DMS53 treated with DMSO at 0.1 percent for 48 hours (cell line): ENCODE data around the gene SLC6A6.
"Not testable (repeated sequence)": the region's sequence is repeated elsewhere in the genome, so short reads cannot be mapped to it uniquely, and the experiment has no call there.

Experiments used
- DNase-seq: peaks from one replicate; lab custom pipeline; 2025; ENCODE audit not compliant: unreplicated experiment; lab: John Stamatoyannopoulos, UW

SLC6A6 gene

DNA sequence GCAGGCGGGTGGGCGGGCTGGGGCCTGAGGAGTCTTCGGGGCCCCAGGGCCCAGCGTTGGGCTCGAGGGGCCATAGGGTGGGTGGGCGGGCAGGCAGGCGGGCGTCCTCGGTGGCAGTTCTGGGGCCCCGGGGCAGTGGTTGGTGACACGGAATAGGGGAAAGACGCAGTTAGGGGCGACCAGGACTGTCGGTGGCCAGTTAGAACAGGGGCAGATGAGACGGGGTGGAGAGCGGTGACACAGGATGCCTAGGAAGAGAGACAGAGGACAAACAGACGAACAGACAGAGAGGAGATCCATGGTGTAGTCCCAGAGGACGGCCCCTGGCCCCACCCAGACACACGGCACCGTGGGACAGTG is 101.3 kb downstream of the SLC6A6 start:
- DNase-seq = no peak

DNA sequence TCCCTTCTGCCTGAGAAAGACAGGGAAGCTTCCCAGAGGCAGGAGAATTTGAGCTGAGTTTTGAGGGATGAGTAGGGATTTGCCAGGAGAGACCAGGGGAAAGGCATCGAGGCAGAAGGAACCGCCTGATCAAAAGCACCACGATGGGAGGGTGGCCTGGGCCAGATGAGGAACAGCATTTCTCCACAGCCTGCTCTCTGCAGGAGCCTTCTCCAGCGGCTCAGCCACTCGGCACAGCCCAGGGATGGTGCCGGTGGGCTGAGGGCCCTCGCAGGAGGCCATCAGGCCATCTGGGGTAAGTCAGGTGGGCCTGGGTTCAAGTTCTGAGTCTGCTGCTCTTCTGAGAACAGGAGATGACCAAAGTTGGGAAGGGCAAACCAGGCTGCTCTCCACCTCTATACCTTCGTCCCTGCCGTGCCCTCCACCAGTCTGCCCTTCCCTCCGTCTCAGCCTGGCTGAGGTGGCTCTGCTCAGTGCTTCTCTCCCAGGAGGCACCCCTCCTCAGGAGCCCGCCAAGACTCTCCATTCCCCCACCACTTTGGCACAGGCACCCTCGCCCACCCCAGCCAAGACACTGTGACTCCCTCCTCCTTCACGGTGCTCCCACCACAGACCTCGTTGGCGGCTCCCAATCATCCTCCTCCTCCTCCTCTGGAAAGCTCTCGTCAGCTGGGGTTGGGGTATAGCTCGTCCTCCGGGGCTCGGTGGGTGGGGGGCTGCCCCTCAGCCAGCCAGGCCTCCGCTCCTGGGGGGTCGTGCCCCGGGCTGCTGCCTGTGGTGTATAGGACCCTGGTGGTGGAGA is 102.8 kb downstream of the SLC6A6 start:
- DNase-seq = no peak

DNA sequence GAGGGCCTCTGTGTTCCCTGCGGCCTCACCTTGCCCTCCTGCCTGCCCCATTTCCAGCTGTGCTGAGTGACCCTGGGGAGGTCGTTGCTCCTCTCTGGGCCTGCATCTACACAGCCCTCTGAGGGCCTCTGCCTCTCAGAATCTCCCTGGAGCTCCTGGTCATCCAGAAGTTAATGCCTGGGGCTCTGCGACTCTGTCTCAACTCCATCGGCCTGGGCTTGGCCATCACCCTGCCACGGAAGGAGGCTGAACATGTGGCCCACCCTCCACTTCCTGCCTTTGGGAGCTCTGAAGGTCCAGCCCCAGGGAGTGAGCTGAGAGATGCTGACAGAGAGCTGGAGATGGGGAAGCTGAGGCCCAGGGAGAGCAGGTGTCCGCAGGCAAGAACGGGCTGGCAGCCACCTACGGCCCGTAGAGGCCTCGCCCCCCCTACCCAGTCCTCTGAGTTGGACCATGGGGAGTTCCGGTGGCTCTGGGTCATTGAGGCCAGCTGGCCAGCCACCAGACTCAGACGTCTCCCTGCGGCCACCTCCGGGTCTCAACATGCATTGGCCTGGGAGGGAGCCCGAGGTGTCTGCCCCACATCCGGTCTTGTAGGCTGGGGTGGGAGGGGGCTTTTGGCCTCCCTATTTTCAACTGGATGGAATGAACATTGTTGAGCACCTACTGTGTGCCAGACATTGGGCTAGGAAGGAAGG is 103.5 kb downstream of the SLC6A6 start:
- DNase-seq = no peak

DNA sequence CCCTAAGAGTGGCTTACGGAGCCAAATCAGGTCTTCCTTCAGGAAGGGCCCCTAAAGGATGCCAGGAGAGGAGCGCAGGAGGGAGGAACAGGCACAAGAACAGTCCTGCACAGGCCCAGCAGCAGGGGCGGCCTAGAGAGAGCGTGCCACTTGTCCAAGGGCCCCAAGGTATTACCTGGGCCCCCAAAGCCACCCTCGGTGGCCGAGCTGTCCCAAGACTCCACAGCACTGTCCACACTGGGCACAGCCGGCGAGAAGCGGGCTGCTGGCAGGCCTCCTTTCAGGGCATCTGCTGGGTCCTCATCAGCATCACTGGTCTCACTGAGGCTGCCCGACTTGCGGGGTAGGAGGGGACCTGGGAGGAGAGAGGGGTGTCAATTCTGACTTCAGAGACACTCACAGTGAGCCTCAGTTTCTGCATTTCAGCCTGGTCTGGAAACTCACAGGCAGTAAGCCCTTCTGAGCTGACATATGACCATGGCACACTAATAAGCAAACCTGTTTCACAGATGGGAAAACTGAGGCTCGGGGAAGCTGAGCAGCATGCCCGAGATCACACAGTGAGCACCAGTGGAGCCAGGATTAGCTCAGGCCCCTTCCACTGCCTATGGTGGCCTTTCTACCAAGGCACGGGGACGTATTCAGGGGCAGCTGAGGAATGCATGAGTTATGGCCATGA is 104.4 kb downstream of the SLC6A6 start:
- no peak for DNase-seq

DNA sequence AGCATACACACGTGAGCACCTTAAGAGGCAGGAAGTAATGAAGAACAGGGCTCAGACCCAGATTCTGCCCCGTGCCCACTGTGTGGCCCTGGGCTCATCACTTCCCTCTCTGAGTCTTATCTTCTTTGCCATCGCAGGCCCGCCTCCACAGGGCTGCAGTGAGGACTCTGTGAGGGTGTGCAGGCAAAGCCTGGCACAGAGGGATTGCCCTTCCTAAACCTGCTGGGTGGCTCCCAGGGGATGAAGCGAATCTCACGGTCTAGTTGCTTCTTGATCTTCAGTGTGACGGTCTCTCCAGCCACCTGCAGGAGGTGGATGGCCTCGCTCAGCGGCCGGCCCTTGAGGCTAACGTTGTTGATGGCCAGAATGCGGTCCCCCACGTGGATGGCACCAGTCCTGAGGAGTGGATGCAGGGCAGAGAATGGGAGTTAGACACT is 104.9 kb downstream of the SLC6A6 start:
- no peak for DNase-seq

DNA sequence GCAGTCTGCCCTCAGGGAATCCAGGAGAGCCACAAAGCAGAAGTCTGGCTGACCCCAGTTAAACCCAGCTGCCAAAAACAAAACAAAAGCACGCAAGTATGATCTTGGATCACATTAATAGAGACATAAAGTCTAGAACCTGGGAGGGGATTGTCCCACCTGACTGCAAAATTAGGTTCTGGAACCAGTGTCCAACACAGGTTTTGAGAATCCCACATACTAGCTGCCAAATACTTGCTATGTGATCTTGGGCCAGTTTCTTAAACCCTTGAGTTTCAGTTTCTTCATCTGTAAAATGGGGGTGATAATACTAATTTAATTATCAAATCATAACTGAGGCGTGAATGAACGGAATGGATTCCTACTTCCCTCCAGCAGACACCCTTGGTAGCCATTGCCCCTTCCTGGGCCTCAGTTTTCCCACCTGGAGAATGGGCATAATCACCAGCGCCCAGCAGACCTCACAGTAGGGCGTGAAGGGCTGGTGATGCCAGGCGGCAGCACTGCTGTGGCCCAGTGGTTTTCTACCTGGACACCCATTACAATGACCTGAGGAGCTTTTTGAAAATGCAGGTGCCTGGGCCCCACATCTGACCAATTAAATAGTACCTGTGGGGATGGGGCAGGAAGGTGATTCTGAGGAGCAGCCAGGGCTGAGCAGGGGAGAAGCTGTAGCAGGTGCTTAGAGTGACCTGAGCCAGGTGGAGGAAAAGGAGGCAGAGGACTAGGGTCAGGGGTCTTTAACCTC is 105.5 kb downstream of the SLC6A6 start:
- no peak for DNase-seq

DNA sequence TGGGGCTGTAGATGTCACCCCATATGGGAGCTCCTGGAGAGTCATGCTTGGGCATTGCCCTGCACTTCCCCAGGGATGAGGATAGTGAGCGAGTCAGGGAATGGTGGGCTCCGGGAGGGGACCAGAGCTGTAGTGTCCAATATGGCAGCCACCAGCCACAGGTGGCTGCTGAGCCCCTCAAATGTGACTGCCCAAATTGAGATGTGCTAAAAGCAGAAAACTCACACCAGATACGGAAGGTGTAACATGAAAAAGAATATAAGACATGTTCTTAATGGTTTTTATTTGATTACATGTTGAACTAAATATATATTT is 106.1 kb downstream of the SLC6A6 start:
- DNase-seq = no peak

DNA sequence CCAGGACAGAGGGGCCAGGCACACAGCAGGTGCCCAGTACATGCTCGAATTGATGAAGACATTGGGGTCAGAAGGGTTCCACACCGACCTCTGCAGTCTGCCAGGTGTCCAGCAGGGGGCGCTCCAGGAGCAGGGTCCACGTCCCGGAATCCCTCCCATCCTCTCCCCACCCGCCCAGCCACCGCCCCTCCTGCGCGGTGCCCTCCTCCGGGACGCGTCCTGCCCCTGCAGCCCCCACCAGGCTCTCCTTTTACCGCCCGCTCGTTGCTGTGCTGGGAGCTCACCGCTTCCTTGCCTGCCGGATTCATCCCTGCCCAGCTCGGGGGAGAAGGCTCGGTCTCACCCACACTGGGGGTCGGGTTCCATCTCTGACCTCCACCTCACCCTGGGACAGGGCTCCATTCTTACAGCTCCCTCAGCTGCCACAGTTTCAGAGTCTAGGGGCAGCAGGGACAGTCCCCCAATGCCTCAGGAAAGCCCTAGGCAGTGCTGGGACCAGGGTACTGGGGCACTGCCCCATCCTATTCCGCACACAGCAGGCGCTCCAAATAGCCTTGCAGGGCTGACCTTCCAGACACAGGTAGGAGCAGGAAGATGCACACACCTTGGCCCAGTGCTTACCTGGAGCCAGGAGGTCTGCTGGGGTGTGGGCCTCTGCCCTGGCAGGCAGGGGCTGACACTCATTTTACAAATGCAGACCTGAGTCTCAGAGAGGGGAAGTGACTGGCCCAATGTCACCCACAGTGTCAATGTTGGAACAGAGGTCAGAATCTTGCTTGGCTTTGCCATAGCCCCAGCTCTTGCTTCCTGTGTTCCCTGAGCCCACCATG is 106.8 kb downstream of the SLC6A6 start:
- peak; percentile 9 for DNase-seq

DNA sequence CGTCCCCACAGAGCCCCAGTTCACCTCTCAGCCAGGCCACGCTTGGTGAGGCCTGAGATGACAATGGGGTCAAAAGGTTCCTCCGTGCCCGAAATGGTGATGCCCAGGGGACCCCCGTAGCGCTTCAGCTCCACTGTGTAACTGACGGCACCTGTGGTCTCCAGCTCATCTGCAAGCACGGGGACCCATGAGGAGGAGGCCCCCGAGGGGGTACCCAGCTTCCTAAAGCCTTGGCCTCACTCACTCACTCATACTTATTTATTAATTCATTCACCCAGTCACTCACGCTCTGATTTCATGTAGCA is 107.3 kb downstream of the SLC6A6 start:
- no peak for DNase-seq

DNA sequence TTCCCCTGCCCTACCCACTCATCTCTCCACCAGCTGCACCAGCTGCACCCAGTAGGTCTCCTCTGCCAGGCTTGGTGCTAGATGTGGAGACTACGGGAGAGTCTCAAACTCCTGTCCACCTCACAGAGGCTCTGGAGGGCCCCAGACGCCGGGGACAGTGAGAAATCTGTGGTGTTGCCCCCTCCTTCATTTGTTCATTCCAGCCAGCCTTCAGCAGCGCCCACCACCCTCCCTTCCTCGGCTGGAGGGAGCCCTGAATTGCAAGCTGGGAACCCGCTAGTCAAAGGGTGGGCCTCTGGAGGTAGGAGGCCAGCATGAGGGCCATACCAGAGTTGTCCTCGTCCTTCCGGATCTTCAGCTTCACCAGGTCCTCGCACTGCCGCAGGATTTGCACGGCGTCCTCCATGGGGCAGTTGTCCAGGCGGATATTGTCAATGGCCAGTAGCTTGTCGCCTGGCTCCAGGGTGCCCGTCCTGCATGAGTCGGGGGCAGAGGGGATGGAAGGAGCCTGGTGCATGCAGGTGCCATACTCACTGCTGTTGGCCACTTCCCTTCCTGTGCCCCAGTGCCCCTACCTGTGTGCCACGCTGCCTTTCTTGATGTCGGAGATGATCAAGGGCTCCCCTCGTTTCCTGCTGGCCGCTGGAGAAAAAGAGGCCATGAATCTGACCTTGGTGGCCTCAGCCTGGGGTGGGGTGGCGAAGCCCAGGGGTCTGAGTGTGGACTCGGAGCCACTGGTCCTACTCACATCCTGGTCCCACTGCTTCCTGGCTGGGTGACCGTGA is 108.6 kb downstream of the SLC6A6 start:
- no peak for DNase-seq

DNA sequence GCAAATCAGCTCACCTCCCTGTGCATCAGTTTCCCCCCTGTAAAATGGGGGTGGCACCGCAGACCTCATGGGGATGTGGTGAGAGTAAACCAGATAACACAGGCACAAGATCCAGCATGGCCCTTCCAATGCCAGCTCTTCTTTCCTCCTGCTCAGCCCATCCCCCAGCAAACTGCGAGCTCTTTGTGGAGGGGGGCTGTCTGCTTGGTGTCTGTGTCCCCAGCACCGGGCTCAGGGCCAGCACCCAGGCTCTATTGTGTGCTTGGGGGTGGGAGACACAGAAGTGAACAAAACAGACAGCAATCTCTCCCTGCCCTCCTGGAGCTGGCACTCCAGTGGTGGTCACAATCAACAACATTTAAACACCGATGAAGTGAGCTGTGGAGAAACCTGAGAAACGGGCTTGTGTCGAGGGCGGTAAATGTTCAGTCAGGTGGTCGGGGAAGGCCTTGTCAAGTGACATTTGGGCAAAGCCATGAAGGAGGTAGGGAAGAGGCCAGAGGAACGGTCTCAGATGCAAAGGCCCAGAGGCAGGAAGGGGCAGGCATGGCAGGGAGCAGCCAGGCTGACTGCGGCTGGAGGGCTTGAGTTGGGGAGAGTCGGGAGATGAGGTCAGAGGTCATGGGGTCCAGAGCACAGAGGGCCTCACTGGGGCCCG is 109.3 kb downstream of the SLC6A6 start:
- no peak for DNase-seq

DNA sequence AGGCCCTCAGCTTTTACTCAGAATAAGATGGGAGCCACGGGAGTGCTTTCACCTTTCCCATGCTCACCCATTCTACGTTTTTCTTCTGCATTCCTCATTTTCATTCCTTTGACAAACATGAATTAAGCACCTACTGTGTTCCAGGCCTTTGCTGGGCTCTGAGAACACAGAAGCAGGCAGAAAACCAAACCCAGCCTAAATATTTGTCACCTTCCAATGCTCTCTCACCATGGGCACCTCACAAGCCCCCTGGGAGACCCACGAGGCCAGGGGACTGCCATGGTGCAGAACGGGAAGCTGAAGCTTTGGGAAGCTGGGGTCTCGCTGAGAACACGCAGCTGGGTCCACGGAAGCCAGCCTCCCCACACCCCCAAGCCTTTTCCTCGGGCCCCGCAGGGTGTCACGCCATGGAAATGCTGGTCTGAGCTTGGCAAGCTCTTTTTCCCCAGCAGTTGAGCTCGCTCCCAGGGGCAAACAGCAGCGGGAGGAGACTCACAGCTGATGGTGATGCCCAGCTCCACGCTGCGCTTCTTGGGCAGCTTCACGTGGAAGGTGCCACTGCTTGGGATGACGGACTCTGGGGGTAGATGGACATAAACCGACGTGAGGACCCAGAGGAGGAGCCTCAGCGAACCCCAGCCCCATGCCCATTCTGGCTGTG is 110.0 kb downstream of the SLC6A6 start:
- DNase-seq = no peak

DNA sequence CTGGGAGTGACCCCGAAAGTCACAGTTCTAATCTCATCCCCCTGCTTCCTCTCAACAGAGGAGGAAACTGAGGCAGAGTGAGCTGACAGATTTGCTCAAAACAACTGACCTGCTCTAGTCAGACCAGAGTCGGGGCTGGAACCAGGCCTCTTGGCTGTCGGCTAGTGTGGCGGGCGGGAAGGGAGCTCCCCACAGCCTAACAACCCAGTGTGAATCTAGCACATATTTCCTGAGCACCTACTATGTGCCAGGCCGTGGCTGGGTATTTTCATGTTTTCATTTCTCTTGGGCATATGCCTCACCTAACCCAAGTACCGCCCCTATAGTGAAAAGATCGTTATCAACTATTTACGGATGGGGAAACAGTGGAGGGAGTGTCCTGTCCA is 110.5 kb downstream of the SLC6A6 start:
- DNase-seq = no peak

DNA sequence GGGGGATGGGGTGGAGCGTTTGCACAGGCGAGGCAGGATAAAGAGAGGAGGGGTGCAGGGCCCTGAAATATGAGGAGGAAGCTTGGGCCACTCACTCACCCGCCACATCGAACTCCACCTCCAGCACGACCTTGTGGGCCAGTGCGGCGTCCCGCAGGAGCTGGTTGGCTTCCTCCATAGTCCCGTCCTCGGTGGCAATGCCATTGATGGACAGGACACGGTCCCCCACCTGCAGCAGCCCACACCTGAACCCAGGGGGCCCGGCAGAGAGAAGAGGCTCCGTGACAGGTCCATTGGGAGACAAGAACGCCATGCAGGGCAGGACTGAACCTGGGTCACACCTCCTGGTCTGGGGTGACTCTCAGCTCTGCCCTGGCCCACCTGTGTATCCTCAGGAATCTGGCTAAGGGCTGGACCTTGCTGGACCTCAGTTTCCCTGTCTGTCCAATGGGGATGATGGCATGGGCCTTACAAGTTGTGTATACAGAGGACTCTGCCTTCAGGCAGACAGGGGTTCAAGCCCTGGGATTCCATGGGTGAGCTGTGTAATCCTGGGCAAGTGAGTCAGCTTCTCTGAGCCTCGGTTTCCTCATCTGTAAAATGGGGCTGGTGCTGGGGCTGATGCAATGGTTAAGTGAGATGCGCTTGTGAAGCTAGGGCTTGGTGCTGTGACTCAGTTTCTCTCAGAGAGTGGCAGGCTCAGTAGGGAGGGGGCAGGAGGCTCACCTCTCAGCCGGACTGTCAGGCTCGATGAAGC is 111.3 kb downstream of the SLC6A6 start:
- no peak for DNase-seq

DNA sequence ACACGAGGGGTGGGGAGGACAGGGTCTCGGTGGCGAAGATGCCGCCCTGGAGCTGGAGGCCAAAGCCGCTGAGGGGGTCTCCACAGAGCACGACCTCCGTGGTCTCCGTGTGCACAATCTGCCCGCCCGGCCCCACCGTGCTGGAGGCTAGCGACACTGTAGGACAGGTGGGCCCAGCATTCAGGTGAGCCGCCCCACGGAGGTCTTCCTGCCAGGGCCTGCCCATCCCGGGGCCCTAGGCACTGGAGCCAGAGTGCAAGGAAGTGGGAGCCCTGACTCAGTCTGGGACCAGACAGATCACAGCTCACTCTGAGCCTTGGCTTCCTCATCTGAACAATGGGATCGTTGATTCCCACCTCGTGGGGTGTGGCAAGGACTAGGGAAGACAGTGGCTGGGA is 111.9 kb downstream of the SLC6A6 start:
- DNase-seq = no peak

DNA sequence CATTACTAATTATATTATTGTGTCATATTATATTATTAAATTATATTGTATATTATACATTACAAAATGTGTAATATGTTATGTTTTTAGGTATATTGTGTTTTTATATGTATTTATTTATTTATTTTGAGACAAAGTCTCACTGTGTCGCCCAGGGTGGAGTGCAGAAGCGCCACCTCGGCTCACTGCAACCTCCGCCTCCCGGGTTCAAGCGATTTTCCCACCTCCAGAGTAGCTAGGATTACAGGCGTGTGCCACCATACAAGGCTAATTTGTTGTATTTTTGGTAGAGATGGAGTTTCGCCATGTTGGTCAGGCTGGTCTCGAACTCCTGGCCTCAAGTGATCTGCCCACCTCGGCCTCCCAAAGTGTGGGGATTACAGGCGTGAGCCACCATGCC is 113.1 kb downstream of the SLC6A6 start:
- not testable (repeated sequence) for DNase-seq

DNA sequence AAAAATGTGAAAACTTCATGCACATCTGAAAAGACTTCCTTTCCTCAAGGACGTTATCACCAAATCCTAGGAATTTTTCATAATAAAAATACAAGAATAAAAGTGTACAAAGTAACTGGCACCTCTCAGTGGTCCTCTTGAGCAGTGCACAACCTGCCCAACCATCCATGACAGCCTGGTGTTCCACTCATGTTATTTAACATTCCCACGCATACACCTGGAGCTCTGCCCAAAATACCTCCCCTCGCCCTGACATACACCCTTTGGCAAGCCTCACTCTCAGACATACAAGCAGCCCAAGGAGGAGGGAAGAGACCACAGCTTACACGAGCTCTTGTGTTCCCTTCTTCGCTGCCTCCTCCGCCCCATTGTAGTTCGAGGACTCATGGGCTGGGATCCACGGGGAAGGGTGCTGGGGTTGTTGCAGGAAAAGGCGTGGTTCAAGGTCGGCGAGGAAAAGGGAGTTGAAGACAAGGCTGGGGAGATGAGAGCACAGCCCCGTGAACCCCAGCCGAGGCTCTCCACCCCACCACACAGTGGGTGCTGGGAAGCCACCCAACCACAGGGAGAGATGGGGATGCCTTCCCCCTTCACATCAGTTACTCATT is 114.4 kb downstream of the SLC6A6 start:
- DNase-seq = no peak
